NCI-H2196 treated with DMSO at 0.1 percent for 48 hours (cell line): Measurements from ENCODE around the gene LBHD2.
"Not testable (repeated sequence)": the region's sequence is repeated elsewhere in the genome, so short reads cannot be mapped to it uniquely, and the experiment has no call there.

Experiments used
- DNase-seq: peaks from one replicate; lab custom pipeline; 2025; ENCODE audit not compliant: unreplicated experiment; lab: John Stamatoyannopoulos, UW

The LBHD2 gene

DNA sequence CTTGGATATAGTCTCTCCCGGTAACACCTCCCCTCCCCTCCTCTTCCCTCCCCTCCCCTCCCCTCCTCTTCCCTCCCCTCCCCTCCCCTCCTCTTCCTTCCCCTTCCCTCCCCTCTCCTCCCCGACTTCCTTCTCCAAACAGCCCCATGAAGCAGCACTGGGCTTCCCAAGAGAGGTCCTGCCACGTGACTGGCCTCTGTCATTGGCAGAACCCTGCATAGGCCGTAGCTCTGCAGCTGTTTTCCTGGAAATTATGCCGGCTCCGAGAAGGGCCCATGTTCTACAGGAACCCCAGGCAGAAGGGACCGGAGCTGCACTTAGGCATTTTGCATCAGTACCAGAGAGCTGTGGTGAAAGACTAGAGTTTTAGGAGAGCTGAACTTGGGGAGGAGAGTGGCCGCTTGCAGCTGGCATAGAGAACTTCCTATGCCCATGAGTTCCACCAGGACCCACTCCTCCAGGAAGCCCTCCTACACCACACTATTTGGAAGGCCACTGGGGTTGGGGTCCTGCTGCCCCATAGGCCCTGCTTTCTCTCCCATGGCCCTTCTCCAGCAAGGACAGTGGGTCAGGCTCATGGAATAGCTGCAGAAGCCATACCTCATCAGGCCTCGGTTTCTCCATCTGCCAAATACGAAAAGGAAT, 34.1 kb downstream of the LBHD2 start:
- no peak for DNase-seq

DNA sequence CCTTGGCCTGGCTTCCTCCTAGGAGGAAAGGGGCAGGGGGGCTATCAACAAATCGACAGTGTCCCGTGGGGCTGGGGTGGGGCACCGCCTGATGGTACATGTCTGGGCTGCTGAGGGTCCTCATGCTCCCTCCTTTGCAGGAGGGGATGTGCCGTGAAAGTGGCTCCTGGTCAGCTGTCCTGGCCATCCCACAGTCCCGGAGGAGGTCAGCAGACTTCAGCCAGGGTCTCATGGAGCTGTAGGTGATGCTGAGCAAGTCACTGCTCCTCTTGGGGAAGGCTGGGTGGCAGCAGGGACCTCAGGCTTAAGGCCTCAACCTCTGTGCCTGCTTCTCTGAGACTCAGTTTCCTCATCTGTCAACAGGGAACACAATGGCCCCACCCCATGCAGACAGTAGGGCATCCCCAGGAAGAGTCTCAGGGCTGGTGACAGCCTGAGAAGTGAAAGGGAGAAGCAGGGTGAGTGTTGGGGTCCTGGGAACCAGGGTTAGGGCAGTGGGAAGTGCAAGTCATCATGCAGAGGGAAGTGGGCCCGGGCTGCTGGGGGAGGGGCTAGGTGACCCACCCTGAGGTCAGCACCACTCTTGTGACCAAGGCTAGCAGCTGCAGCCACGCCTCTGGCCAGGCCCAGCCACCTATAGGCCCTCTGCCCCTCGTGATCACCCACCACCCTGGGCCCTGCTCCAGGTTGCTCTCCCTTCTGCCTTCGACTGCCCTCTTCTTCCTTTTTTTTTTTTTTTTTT, 34.8 kb downstream of the LBHD2 start:
- no peak for DNase-seq

- not testable (repeated sequence) for DNase-seq
Observed at GRCh38 chr14:103119527-103119926, 35.5 kb downstream of the LBHD2 start.

DNA sequence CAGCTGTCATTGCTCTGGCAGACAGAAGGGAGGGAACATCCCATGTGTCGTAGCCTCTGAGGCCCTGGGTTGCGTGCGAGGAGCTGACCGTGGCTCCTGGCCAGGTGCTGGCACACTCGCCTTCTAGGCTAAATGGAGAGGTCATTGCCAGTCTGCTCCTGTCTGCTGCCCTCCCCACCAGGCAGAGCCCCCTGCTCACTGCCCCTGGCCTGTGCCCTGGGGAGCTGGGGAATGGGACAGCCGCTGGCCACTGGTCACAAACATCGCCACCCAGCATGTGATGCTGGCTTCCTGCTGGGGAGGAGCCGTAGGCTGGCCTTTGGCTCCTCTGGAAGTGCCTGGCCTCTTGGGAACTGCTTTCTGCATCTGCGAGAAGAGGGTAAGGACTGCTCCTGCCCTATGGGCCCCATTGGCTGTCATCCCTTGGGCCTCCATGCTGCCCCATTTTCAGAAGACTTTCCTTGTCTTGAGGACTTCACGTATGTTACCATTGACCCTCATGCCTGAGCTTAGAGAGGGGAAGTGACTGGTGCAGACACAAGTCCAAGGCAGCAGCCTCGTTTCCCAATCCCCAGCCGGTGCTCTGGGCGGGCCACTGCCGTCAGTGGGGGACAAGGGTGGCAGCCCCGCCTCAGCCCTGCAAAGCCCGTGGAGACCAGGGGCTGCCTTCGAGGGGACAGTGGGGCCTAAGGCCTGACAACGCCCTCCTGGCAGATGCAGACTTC, 37.3 kb downstream of the LBHD2 start:
- no peak for DNase-seq

DNA sequence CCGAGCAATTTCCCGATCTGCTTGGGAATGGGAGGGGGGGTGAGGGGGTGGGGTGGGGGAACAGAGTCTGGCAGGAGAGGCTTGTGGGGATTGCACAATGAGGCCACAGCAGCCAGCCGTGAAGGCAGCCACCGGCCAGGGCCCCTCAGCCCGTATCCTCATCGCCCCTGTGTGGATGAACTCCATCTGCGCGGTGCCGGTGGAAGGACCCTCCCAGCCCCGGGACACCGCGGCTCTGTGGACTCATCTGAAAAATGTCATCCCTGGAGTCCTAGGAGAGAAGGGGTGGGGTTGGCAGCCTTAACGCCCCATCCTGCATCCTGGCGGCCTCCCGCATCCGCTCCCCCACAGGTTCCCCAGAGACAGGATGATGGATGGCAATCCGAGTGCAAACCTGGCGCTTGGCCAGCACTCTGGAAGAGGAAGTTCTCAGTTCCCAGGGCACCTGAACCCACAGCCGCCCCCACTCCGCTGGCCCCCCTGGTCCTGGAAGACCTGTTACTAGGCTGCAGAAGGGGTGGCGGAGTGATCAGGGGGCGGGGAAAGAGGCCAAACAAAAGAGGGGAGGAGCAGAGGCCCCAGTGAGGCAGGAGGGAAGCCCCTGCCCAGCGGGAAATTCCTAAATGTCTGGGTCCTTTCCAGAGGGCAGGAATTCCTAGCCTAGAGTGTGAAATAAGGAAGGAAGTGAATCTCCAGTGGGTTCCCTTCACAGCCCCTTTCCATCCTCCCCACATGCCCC, 38.0 kb downstream of the LBHD2 start:
- peak; percentile 33 for DNase-seq

GRCh38 chr14:103122585-103122946, 38.6 kb downstream of the LBHD2 start:
- DNase-seq, result no peak

GRCh38 chr14:103122947-103123633, 39.1 kb downstream of the LBHD2 start, which contains the start of gene TNFAIP2:
TNFAIP2 (plus strand) TSS chr14:103123461; CDS start chr14:103126458, 2,997 bp downstream.
- DNase-seq, result no peak

DNA sequence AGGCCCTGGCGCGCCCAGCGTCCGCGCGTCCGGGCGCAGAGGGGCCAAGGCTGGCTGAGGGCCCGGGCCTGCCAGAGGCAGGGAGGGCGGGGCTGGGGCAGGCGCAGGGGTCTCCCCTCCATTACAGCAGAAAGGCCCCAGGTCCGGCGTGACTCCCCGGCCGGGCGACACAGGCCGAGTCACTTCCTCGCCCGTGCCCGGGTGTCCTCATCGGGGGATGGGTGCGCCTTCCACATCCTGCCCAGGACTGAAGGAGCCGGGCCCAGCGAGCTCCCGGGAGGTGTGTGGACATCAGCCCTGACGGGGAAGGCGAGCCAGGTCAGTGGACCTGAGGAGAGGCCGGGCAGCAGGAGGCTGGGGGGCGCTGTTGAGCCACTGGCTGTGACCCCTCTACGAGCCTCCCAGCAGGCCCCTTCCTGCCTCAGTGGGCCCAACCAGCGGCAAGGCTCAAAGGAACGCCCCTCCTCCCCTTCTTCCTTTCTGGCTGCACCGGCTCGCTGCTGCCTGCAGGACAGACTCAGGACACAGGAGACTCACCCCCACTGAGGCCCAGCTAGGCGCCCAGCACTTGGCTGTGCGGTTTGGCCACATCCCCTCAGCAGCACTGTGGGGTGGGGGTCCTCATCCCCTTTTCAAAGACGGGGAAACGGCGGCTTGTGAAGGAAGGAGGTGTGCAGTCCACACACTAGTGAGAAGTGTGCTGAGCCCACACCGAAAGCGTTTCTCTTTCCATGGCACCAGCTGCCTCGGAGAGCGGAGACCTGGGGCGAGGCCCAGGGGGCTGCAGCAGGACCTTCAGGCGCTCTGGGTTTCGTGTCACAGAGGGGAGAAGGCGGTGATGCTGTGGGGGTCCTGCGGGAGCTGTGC, 39.9 kb downstream of the LBHD2 start:
- no peak for DNase-seq

GRCh38 chr14:103124501-103125001, 40.5 kb downstream of the LBHD2 start:
- no peak for DNase-seq

GRCh38 chr14:103125098-103126070, 41.4 kb downstream of the LBHD2 start:
- DNase-seq, result no peak

DNA sequence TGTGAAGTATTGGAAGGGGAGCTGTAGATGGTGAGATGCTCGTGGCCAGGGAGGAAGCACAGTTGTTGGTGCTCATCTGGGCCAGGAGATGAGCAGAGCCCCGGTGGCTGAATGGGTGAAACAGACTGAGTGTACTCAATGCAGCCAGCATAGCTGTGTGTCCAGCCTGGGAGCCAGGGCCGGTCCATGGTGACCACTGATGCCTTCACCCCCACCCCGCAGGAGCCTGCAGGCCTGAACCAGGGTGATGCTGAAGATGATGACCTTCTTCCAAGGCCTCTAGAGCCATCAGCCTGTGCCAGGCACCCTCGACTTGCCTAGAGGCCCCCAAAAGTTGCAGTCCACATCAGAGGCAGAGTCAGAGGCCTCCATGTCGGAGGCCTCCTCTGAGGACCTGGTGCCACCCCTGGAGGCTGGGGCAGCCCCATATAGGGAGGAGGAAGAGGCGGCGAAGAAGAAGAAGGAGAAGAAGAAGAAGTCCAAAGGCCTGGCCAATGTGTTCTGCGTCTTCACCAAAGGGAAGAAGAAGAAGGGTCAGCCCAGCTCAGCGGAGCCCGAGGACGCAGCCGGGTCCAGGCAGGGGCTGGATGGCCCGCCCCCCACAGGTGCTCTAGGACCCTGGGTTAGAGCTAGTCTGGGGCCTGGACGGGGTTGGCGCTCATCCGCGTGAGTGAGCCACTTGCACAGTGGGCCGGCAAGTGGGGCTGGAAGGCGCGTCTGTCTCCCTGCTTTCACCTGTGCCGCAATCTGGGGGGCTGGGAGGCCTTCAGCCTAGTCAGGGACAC, 42.3 kb downstream of the LBHD2 start:
- no peak for DNase-seq

GRCh38 chr14:103126873-103127304, 42.9 kb downstream of the LBHD2 start:
- DNase-seq, result no peak

- no peak for DNase-seq
Observed at GRCh38 chr14:103127356-103127755, 43.3 kb downstream of the LBHD2 start.

DNA sequence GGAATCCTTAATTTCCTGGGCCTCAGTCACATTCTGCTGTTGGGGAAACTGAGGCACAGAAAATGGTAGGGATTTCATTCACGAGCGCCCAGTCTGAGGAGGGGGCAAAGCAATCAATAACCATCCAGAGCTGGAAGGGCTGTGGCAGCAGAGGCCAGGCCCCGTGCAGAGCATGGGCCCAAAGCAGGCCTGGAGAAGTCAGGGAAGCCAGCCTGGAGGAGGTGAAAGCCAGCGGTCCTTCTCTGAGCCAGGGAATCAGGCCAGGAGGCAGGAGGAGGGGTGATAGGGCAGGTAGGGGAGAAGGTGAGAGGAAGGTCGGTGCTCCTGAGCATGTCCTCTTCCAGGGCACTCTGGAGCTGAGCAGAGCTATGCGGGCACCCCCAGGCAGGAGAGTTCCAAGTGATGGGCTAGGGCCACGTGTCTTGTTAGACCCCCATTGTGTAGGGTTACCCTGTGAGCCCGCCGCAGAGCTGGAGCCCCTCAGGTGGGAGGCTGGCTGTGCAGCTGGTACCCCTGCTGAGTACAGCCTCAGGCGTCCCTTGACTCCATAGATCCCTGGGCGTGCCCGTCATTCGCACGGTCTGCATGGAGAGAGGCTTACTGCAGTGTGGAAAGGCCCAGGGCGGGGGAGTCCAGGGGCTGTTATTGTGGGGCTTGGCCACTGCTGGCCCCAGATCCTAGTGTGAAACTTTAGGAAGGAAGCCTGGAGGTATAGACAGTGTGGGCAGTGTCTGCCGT, 44.0 kb downstream of the LBHD2 start:
- no peak for DNase-seq

DNA sequence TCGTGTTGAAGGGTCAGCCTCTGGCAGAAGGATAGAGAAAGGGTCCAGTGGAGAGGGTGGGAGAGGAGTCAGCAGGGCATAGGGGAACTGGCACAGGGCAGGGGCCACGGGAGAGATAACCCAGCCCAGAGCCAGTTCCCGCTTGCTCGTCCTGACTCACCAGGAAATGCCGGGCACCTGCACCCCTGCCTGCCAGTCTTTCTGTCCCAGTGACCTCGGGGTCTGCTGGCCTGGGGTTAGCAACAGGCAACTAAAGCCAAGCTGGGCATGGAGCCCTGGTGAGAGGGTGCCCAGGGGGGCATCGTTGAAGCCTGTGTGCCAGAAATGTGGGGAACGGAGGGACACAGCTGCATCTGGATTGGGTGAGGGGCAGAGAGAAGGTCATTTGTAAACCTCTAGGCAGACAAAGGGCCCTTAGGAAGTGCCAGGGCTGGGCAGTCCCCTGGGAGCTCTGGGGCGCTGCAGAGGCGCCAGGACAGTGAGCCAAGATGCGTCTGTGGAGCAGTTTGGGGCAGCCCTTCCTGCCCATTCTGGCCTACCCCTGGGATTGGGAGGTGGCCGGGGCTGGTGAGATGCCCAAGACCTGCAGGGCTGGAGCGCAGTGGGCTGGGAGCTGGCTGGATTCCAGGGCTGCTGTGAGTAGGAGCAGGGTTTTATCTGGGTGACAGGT, 44.8 kb downstream of the LBHD2 start:
- DNase-seq, result no peak

DNA sequence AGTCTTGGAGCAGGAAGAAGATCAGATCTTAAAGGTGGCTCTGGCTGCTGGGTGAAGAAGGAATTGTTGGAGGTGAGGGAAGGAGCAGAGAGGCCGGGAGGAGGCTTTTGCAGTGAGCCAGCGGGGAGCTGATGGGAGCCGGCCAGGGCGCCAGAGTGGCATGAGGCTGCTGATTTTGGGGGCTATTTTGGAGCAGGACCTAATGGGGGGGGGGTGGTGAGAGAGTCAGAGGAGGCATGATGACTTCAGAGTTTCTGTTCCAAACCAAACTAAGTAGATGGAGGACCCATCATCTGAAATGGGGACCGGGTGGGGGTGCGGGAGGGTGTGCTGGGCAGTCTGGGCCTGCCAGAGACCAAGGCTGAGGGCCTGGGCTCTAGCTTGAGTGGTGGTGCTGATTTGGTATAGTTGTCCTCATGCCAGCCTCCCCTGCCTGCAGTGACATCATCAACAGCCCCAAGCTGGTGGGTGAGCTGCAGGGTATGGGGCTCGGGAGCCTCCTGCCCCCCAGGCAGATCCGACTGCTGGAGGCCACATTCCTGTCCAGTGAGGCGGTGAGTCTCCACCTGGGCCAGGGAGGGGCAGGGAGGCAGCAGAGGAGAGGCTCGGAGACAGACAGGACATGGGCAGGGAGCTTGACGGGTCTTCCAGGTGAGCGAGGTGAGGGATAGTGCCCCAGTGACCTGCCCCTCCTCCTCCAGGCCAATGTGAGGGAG, 45.4 kb downstream of the LBHD2 start:
- DNase-seq, result no peak
